Smooth muscle cell (in vitro differentiated cells): Measurements from ENCODE around the gene INSL3. TPM values are rescaled to one million over a fixed set of nuclear protein-coding genes. Genes with fewer than 3 reads are reported as not detected.
"Not testable (repeated sequence)": the region's sequence is repeated elsewhere in the genome, so short reads cannot be mapped to it uniquely, and the experiment has no call there.

Source experiments
- DNase-seq: peaks from one replicate; lab custom pipeline; 2025; ENCODE audit not compliant: unreplicated experiment; lab: John Stamatoyannopoulos, UW
- H2AFZ ChIP-seq: fragments of 200-600 bp; sonication (generic); 2 replicates; pipeline ENCODE4 v1.6.0; 2016; ENCODE audit warnings: antibody characterized with exemption, low read depth, mild to moderate bottlenecking
- H3F3A ChIP-seq: fragments of 200-600 bp; sonication (generic); 2 replicates; pipeline ENCODE4 v1.6.0; 2017; ENCODE audit warnings: antibody characterized with exemption, low read depth
- H3K27ac ChIP-seq: fragments of 200-600 bp; sonication (generic); 2 replicates; pipeline ENCODE4 v1.5.1; 2016; ENCODE audit warnings: low read depth, mild to moderate bottlenecking
- H3K27me3 ChIP-seq: fragments of 200-600 bp; sonication (generic); 2 replicates; pipeline ENCODE4 v1.6.1; 2016; ENCODE audit warnings: low read depth, mild to moderate bottlenecking
- H3K36me3 ChIP-seq: fragments of 200-600 bp; sonication (generic); 2 replicates; pipeline ENCODE4 v1.5.1; 2016; ENCODE audit warnings: low read depth
- H3K4me1 ChIP-seq: fragments of 200-600 bp; sonication (generic); 2 replicates; pipeline ENCODE4 v1.5.1; 2016; ENCODE audit warnings: low read depth
- H3K4me2 ChIP-seq: fragments of 200-600 bp; sonication (generic); 2 replicates; pipeline ENCODE4 v1.6.0; 2016; ENCODE audit warnings: mild to moderate bottlenecking
- H3K4me3 ChIP-seq: fragments of 200-600 bp; sonication (generic); 2 replicates; pipeline ENCODE4 v1.5.1; 2016; ENCODE audit warnings: mild to moderate bottlenecking
- H3K79me2 ChIP-seq: fragments of 200-600 bp; sonication (generic); 2 replicates; pipeline ENCODE4 v1.6.0; 2016; ENCODE audit warnings: low read depth, mild to moderate bottlenecking
- H3K9ac ChIP-seq: fragments of 200-600 bp; sonication (generic); 2 replicates; pipeline ENCODE4 v1.6.0; 2016; ENCODE audit warnings: low read depth
- H3K9me3 ChIP-seq: fragments of 200-600 bp; sonication (generic); replicated peaks from 2 replicates; pipeline ENCODE4 v1.5.1; 2016; ENCODE audit warnings: low read depth
- H4K20me1 ChIP-seq: fragments of 200-600 bp; sonication (generic); 2 replicates; pipeline ENCODE4 v1.6.0; 2016; ENCODE audit warnings: low read depth
- CTCF ChIP-seq: fragments of 200-600 bp; sonication (generic); IDR thresholded peaks from 2 replicates; pipeline ENCODE4 v1.5.1; 2017; ENCODE audit warnings: borderline replicate concordance, mild to moderate bottlenecking, antibody characterized with exemption; ENCODE audit not compliant: insufficient read depth, poor library complexity, severe bottlenecking
- WGBS: methylation state at CpG from one replicate; pipeline ENCODE4 v1.1.7; 2016; ENCODE audit warnings: low lambda C conversion rate; 5-methylcytosine and 5-hydroxymethylcytosine counted together
- polyA plus RNA-seq: library from polyadenylated mRNA; unstranded; fragments of >200 nt; fragmentation: Nextera tagmentation; extraction: Ambion mirVana; gene quantifications from 2 replicates; pipeline ENCODE4 v1.2.1, GENCODE V29; 2016
- total RNA-seq: library from RNA; depleted of rRNA; stranded (reverse); fragments of >200 nt; gene quantifications from 2 replicates; pipeline ENCODE4 v1.2.3, GENCODE V29; 2014

INSL3 gene
- total and polyA plus RNA-seq, 2 experiments from 2014 or later, result 0.80 to 1.1 TPM

DNA sequence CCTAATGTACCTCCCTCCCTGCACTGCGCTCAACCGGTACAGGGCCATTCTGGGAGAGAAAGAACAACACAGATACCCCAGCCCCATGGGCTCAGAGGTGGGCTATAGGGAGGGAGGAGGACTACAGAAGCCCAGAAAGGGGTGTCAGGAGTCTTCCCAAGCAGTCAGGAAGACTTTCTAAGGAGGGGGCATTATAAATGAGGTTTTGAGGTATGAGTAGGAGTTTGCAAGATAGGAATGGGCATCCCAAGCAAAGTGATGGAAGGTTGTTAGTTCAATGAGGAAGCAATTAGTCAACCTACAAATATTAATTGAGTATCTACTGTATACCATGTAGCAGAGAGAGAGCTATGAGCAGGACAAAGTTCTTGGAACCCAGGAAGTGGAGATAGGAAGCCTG is 32.7 kb downstream of the INSL3 start:
- Histone ChIP-seq H3K36me3 (no peaks in the 10 kb centered on the region), H3K4me3 (no peak overlapping the region), H3K27ac (no peak overlapping the region), H3K4me1 (no peaks in the 10 kb centered on the region), H3F3A (no peaks in the 10 kb centered on the region), H3K27me3 (peaks cover 5% of the 10 kb centered on the region), H3K9me3 (no peaks in the 10 kb centered on the region), H3K79me2 (no peaks in the 10 kb centered on the region), H3K9ac (no peak overlapping the region), H3K4me2 (no peak overlapping the region), H4K20me1 (no peaks in the 10 kb centered on the region), H2AFZ (no peak overlapping the region)
- TF ChIP-seq CTCF, result no peak
- DNase-seq, result no peak
- 98% methylated on average over 2 of the region's 2 CpGs for WGBS

DNA sequence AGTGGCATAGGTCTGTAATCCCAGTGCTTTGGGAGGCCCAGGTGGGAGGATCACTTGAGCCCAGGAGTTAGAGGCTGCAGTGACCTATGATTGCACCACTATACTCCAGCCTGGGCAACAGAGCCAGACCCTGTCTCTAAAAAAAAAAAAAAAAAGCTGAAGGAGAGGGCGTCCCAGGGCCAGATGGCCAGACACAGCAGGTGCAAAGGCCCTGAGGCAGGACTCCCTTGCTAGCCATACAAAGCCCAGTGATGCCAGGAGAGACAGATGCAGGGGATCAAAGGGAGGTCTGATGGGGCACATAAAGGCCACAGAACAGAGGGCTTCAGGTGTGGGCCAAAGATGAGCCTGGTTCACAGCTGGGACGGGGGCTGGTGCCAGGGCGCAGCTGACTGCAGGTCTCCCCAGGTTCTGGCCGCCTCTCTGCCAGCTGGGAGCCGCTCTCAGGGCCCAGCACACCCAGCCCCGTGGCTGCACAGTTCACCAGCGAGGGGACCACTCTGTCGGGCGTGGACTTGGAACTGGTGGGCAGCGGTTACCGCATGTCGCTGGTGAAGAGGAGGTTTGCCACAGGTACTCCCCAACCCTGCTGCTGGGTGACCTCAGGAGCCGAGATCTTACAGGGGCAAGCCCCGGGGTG is 33.9 kb downstream of the INSL3 start:
- no peaks in the 10 kb centered on the region for H3K4me1 ChIP-seq
- H2AFZ ChIP-seq, result no peak overlapping the region
- H3K4me3 ChIP-seq, result no peak overlapping the region
- H3F3A ChIP-seq, result no peaks in the 10 kb centered on the region
- no peaks in the 10 kb centered on the region for H3K36me3 ChIP-seq
- H3K4me2 ChIP-seq, result no peak overlapping the region
- H3K9me3 ChIP-seq, result no peaks in the 10 kb centered on the region
- no peak overlapping the region for H3K9ac ChIP-seq
- TF ChIP-seq CTCF, result no peak
- H3K27me3 ChIP-seq, result no peaks in the 10 kb centered on the region
- H4K20me1 ChIP-seq, result no peaks in the 10 kb centered on the region
- H3K27ac ChIP-seq, result no peak overlapping the region
- WGBS, result 98% methylated on average over 14 of the region's 14 CpGs
- no peak for DNase-seq
- no peaks in the 10 kb centered on the region for H3K79me2 ChIP-seq

DNA sequence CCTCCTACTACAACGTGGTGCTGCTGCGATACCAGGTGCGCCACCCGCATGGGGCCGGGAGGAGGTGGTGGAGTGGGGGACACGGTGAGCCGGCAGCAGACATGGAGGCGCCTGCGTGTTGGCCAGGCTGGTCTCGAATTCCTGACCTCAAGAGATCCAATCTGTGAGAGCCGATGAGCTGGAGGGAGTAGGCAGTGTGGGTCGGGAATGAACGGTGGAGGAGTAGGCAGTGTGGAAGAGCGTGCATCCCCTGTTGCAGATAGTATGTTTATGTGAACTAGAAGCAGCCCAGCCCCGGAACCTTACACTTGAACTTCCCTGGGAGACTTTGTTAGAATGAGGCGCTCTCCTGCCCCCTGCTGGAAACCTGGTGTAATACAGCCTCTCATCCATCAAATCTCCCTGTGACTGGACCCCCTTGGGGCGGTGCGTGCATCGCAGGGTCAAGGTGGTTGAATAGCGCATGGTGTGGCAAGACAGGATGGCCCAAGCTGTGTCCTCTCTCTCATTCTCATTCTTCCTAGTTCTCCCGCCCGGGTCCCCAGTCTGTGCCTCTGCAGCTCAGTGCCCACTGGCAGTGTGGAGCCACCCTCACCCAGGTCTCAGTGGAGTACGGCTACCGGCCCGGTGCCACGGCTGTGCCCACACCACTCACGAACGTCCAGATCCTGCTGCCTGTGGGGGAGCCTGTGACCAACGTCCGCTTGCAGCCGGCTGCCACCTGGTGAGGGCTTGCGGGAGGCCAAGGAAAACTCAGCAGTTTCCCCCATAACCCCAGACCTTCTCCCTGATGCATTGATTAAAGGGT is 36.9 kb downstream of the INSL3 start:
- Histone ChIP-seq H3F3A (no peaks in the 10 kb centered on the region), H3K79me2 (no peaks in the 10 kb centered on the region), H3K36me3 (no peaks in the 10 kb centered on the region), H3K4me1 (no peaks in the 10 kb centered on the region), H2AFZ (no peak overlapping the region), H4K20me1 (no peaks in the 10 kb centered on the region), H3K27me3 (no peaks in the 10 kb centered on the region), H3K9me3 (no peaks in the 10 kb centered on the region), H3K9ac (no peak overlapping the region), H3K27ac (no peak overlapping the region), H3K4me3 (no peak overlapping the region), H3K4me2 (no peak overlapping the region)
- TF ChIP-seq CTCF, result peak; percentile 73
- peak; percentile 4 for DNase-seq
- 70% methylated on average over 32 of the region's 32 CpGs for WGBS

DNA sequence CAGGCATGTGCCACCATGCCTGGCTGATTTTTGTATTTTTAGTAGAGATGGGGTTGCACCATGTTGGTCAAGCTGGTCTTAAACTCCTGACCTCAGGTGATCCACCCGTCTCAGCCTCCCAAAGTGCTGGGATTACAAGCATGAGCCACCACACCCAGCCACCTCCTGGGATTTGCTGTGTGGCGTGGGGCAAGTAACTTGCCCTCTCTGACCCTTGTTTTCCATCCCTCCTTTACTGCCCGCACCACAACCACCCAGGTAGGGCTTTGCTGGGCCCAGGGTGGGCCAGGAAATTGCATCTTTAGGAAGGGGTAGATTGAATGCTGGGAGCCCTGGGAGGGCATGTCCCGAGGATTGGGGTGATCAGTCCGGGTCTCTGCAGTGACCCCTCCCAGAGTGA is 37.6 kb downstream of the INSL3 start:
- H3K9me3 ChIP-seq, H3K36me3 ChIP-seq, H4K20me1 ChIP-seq, H3F3A ChIP-seq, H3K27ac ChIP-seq, H3K4me1 ChIP-seq, DNase-seq, H3K9ac ChIP-seq, H3K4me3 ChIP-seq, H3K79me2 ChIP-seq, H3K27me3 ChIP-seq, H3K4me2 ChIP-seq, H2AFZ ChIP-seq: not testable (repeated sequence)
- 95% methylated on average over 5 of the region's 5 CpGs for WGBS
